Mononuclear cell (primary cell): ENCODE measurements around the gene PTX4. TPM values are rescaled to one million over a fixed set of nuclear protein-coding genes. Genes with fewer than 3 reads are reported as not detected.

ENCODE experiments used
- H3K27me3 ChIP-seq: 2 replicates; pipeline ENCODE4 v1.6.0; 2011; ENCODE audit warnings: low read length, control low read depth; ENCODE audit not compliant: insufficient read depth
- H3K4me1 ChIP-seq: 2 replicates; pipeline ENCODE4 v1.5.1; 2011; ENCODE audit warnings: mild to moderate bottlenecking, low read length, control low read depth; ENCODE audit not compliant: insufficient read depth
- H3K4me3 ChIP-seq: 2 replicates; pipeline ENCODE4 v1.5.1; 2011; ENCODE audit warnings: mild to moderate bottlenecking, low read length, moderate library complexity
- H3K9me3 ChIP-seq: 2 replicates; pipeline ENCODE4 v1.5.1; 2011; ENCODE audit warnings: low read depth, mild to moderate bottlenecking, control low read depth, low read length
- total RNA-seq: library from RNA; depleted of rRNA; stranded (reverse); fragments of >200 nt; gene quantifications from one replicate; pipeline ENCODE4 v1.2.3, GENCODE V29; 2012

Gene PTX4, protein sequence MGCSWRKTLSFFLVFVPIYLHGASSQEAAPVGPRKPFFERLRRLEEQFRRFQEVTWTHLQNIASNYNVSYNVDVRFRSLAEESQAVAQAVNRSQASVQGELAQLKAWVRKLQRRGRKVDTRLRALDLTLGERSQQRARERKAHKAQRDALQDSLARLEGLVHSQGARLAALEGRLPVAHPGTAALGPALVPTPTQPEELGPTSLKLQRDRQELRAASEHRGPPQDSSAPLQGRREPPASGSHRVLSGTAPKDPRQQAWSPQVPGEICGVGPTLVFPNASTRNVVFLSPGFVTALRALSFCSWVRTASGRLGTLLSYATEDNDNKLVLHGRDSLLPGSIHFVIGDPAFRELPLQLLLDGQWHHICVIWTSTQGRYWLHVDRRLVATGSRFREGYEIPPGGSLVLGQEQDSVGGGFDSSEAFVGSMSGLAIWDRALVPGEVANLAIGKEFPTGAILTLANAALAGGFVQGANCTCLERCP
- not detected for total RNA-seq

DNA sequence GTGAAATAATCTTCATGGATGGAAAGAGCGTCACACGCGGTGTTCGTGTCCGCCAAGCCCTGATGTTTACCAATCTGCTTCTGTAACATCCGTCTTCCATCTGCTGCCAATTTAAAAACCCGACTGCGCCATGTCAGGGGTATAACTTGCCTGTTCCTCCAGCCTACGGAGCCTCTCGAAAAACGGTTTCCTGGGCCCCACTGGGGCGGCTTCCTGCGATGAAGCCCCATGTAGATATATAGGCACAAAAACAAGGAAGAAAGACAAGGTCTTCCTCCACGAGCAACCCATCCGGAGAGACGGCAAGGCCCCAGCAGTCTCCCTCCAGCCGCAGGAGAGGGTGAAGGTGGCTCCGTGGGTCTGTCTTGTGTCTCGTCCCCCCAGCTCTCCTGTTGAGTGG lies at the start of gene PTX4:
Gene PTX4, minus strand, starts transcription at position 326 of the 400 bp plus-strand sequence. Its CDS starts 35 bp downstream, at position 291.
- H3K4me3 ChIP-seq = no peak within 1 kb of the TSS
- peaks cover 25% of the 10 kb centered on the region for H3K4me1 ChIP-seq
- no peaks in the 10 kb centered on the region for H3K27me3 ChIP-seq
- H3K9me3 ChIP-seq = no peaks in the 10 kb centered on the region

DNA sequence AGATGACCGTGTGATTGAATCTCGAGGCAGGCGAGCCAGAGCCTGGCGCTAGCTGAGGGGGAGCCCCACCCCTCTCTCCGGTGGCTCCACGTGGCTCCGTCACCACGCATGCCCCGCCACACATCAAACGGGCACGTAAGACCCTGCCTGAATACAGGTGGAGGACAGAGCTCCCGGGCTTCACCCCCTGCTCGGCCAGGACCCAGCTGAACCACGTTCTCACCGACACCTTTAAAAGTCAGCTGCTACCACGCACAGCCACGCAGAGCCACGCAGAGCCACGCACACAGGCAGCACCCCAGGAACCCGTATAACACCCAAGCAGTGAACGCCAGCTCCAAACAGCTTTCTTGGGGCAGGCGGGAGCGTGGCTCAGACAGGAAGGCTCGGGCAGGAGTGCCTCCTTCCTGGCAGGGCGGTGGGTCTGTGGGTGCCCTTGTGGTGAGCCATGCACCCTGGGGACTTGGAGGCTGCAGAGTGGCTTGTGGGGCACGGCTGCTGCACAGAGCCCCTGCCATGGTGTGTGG lies 49.1 kb upstream of the PTX4 start:
- H3K4me1 ChIP-seq = peaks cover 57% of the 10 kb centered on the region
- no peaks in the 10 kb centered on the region for H3K9me3 ChIP-seq
- peaks cover 3% of the 10 kb centered on the region for H3K27me3 ChIP-seq
- no peak overlapping the region for H3K4me3 ChIP-seq

DNA sequence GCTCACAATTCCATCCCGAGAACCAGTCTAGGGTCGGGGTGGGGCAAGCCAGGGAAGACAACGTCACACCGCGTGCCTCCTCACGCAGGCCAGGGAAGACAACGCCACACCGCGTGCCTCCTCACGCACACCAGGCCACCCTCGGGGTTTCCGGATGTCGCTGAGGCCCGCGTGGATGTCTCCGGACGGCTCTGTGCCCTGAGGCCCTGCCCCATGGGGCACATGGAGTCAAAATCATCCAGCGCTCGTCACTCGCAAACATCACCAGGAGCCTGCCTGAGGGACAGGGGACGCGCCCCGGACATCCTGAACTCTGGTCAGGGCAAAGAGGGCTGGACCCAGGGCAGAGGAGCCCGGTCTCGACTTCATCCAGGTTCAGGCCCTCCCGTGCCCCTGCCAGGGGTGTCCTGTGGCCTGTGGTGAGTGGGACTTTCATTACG lies 48.4 kb upstream of the PTX4 start:
- Histone ChIP-seq H3K4me3 (no peak overlapping the region), H3K9me3 (no peaks in the 10 kb centered on the region), H3K4me1 (peaks cover 55% of the 10 kb centered on the region), H3K27me3 (peaks cover 3% of the 10 kb centered on the region)

DNA sequence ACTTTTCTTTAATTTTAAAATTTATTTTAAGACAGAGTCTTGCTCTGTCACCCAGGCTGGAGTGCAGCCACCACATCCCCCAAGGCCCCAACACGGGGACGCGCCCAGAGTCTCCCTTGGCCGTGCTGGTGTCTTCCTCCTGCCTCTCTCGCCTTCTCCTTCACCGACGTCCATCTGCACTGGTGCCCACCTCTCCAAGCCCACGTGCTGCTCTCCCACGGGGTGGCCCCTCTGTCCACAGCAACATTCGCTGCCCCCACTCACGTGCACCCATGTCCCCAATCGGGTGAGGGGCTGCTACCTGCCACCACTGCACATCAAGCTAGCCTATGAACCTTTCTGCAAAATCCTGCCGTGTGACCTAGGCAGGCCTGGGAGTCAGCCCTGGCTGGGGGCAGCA lies 47.9 kb upstream of the PTX4 start:
- Histone ChIP-seq H3K27me3 (peaks cover 3% of the 10 kb centered on the region), H3K9me3 (no peaks in the 10 kb centered on the region), H3K4me3 (no peak overlapping the region), H3K4me1 (peaks cover 52% of the 10 kb centered on the region)

DNA sequence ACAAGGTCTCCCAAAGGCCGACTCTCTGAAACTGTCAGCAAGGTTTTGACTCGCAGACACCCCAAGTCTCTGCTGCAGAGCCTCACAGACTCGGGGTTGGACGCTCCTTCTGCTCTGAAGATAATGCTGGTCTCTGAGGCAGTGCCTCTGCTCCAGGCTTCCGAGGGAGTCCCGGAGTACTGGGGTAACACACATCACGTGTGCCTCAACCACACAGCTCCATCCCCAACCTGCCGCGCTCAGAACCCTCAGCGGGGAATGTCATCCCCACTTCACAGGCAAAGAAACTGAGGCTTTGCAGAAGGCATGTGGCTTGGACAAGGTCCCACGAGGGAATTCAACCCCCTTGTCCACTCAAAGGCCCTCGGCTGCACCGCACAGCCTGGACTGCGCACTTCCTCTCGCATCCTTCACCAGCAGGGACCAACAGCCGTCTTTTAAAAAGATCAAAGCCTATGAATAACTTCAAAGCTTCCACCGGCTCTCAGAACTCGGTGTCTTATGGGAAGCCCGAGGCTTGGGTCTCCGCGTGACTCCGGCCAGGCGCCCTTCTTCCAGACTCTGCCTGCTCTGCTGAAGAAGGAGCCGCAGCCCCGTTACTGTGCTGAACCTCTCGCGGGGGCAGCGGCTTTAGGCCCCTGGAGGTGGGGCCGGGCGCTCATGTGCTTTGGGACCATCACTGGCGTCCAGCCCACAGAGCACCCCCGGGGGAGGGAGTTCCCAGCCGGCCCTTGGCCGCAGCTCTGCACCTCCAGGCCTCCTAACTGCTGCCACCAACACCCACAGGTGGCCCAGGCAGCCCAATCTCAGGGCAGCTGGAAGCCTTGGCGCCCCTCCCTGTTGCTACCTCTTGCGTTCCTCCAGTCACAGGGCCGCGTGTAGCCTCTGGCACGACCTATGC lies 46.9 kb upstream of the PTX4 start:
- no peaks in the 10 kb centered on the region for H3K9me3 ChIP-seq
- H3K4me1 ChIP-seq = peaks cover 52% of the 10 kb centered on the region
- peak overlapping the region; percentile 42 for H3K4me3 ChIP-seq
- peaks cover 3% of the 10 kb centered on the region for H3K27me3 ChIP-seq

DNA sequence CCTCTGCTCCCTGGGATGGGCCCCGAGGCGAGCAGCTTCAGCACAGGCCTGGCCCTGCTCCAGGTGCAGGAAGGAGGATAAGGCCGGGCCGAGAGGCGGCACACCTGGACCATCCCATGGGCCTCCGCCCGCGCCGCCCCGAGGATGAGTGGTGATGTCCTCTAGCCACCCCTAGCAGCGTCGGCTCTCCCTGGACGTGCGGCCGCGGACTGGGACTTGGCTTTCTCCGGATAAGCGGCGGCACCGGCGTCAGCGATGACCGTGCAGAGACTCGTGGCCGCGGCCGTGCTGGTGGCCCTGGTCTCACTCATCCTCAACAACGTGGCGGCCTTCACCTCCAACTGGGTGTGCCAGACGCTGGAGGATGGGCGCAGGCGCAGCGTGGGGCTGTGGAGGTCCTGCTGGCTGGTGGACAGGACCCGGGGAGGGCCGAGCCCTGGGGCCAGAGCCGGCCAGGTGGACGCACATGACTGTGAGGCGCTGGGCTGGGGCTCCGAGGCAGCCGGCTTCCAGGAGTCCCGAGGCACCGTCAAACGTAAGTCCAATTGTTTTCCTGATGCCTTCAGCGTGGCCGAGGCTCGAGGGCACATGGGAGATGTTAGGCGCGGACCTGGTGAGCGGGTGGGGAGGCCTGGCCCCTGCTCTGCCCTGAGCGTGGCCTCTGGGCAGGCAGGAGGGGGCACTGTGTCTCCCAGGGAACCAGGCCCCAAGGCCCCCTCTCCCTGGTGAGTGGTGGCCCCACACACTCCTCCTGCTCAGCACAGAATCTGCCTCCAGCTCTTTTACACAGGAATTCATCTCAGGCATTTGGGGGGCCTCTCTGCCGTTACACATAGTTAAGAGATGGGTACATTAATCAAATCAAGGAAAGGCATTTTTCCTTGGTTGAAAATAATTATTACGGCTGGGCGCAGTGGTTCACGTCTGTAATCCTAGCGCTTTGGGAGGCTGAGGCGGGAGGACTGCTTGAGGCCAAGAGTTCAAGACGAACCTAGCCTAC lies 45.6 kb upstream of the PTX4 start:
- Histone ChIP-seq H3K4me1 (peaks cover 52% of the 10 kb centered on the region), H3K27me3 (peaks cover 3% of the 10 kb centered on the region), H3K9me3 (no peaks in the 10 kb centered on the region), H3K4me3 (peak overlapping the region; percentile 42)

DNA sequence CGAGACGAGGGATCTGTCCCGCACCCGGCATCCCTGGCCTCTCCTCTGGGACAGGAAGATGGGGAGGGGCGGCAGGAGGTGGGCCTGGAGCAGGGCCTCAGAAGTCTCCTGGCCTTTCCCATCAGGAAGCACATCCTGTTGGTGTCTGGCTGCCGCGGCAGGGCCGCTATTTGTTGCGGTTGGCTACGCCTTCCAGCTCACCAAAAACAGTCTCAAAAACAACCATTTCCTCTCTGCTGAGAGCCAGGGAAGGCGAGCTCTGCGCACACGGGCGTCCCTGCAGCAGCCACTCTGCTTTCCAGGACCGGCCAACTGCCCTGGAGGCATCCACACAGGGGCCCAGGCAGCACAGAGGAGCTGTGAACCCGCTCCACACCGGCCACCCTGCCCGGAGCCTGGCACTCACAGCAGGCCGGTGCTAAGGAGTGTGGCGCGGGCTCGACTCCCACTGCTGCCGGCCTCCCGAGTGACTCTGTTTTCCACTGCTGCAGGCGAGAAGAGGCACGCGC lies 44.8 kb upstream of the PTX4 start, which contains the start of gene TMEM204:
Gene TMEM204, plus strand, starts transcription at position 224 of the 509 bp plus-strand sequence. CDS start 610 bp downstream, outside the sequence.
- no peaks in the 10 kb centered on the region for H3K9me3 ChIP-seq
- peaks cover 3% of the 10 kb centered on the region for H3K27me3 ChIP-seq
- peak within 1 kb of the TSS; percentile 42 for H3K4me3 ChIP-seq
- H3K4me1 ChIP-seq = peaks cover 46% of the 10 kb centered on the region

DNA sequence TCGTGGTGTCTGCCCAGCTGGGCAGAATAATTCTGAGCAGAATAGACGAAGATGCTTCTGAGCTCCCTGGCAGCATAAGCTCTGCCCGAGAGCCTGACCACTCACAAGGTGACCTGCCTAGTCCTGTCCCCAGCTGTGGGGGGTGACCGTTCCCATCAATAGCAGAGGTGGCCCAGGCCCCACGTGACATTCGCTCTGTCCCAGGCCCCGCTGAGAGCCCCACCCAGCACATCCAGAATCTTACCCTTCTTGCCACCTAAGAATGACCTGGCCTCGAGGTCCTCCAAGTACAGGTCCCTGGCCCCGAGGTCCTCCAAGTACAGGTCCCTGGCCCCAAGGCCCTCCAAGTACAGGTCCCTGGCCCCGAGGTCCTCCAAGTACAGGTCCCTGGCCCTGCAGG lies 44.0 kb upstream of the PTX4 start:
- peaks cover 3% of the 10 kb centered on the region for H3K27me3 ChIP-seq
- H3K4me1 ChIP-seq = peaks cover 39% of the 10 kb centered on the region
- no peak overlapping the region for H3K4me3 ChIP-seq
- H3K9me3 ChIP-seq = no peaks in the 10 kb centered on the region

DNA sequence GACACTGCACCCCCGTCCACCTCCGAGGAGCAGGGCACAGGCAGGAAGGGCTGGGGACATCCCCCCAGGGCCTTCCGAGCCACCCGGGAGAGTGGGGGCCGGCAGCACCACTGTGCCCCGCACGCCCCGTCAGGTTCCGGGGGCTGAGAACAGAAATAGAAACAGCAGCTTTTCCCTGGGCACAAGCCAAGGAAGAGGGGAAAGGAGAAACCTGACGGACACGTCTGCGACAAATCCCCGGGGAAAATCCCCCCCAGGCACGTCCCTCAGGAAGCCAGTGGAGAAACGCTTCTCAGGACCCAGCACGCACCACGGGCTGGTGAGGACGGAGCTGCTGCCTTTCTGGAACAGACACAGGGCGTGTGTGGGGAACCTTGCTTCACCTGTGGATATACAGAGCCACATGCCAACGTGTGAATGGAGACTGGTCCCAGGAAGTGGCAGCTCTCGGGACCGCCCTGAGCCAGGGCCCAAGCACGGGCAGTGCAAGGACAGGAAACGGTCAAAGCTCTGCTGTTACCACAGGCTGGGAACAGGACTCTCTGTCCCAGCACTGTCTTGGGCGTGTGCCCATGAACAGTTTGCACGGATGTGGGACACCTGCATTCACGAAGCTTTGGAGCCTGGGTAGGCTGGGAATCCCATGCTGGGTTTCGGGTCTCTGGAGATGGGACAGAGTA lies 43.5 kb upstream of the PTX4 start:
- Histone ChIP-seq H3K27me3 (peaks cover 3% of the 10 kb centered on the region), H3K4me1 (peaks cover 37% of the 10 kb centered on the region)

DNA sequence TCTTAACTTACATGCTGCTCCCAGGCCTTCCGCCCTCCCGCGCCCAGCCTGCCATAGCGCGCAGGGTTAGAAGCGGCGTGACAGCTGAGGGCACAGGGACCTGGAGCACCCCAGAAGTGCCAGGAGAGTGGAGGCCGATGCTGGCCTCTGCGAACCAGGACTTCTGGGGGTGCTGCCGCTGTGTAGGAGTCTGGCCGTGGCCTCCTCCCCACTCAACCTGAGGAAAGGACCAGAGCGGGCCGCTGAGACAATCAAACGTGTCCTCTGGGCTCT lies 42.8 kb upstream of the PTX4 start:
- Histone ChIP-seq H3K27me3 (peaks cover 3% of the 10 kb centered on the region), H3K4me1 (peaks cover 37% of the 10 kb centered on the region), H3K9me3 (no peaks in the 10 kb centered on the region), H3K4me3 (no peak overlapping the region)

More for the DNA sequence above, 43.5 kb upstream of the PTX4 start:
- H3K9me3 ChIP-seq = no peaks in the 10 kb centered on the region
- no peak overlapping the region for H3K4me3 ChIP-seq

DNA sequence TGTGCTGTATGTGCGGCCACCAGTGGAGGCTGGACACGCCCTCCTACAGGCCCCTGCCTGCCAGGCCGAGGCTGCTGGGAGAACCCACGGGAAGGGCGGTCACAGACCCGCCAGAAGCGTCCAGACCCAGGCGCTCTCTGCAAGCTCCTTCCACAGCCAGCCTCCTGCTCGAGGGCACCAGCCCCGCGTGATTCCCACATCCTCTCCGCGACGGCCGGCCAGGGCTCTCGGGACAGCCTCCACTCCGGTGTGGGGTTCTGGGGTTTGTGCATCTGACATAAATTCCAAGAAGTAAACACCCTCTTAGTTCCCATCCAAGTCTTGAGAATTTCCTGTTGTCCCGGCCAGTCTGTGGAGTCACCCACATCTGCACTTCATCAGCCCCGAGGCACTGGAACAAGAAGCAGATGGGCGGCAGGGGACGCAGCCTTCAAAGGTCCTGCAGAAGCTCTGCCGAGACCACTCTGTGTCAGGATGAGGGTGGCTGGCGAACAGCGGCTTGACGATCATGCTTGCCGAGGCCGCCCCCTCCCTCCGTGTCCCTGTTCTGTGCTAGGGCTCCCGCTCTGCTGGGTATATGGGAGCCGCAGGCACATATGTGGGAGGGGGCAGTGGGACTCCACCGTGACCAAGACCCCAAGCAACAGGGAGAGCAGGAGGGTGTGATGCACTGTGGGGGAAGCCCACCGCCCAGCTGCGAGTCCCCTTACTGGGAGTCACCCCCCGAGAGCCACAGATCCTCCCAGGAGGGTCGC lies 42.3 kb upstream of the PTX4 start:
- H3K4me1 ChIP-seq = peaks cover 33% of the 10 kb centered on the region
- H3K27me3 ChIP-seq = peaks cover 3% of the 10 kb centered on the region
- H3K4me3 ChIP-seq = no peak overlapping the region
- no peaks in the 10 kb centered on the region for H3K9me3 ChIP-seq

DNA sequence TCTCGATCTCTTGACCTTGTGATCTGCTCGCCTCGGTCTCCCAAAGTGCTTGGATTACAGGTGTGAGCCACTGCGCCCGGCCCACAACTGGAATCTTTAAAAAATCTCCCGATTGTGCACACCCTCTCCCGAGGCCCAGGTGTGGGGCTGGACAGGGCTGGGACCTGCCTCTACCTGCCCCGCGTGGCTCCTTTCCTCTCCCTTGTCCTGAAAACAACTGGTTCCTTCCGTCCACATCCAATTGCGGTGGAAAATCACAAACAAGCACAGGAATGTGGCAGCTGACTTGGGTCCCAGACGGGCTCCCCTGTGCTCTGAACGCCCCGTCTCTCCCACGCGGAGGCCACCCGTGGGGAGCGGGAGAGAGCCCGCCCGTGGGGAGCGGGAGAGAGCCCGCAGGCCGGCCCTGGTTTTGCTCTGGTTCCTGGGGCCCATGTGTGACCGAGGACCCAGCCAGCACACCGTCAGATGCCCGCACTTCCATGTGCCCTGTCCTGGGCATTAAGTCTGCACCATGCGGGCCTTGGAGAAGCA lies 41.7 kb upstream of the PTX4 start:
- peaks cover 1% of the 10 kb centered on the region for H3K27me3 ChIP-seq
- peaks cover 27% of the 10 kb centered on the region for H3K4me1 ChIP-seq
- H3K4me3 ChIP-seq = no peak overlapping the region
- H3K9me3 ChIP-seq = no peaks in the 10 kb centered on the region
